Activated CD8-positive, alpha-beta memory T cell treated with anti-CD3 and anti-CD28 coated beads, Interleukin-2, amount 10 ng/mL, durations not matched to agents 7 days and 5 days (primary cell): ENCODE measurements around the gene TSPO. TPM values are rescaled to one million over a fixed set of nuclear protein-coding genes. Genes with fewer than 3 reads are reported as not detected.

Experiments used
- ATAC-seq: fragments of 150-1000 bp; cut with Tn5 transposase; one replicate; pipeline ENCODE4 v1.10.0; 2021; ENCODE audit warnings: moderate library complexity
- CTCF ChIA-PET: fragments of 350-600 bp; sonication (Branson Sonifier 250); formaldehyde crosslinking; loops from one replicate; lab custom pipeline; 2021; ENCODE audit warnings: antibody characterized with exemption; lab: Charles Lee
- DNase-seq: peaks from one replicate; pipeline ENCODE4 v3.0.0-alpha.2; 2020
- H3K27ac Mint-ChIP-seq: one replicate; pipeline ENCODE4 v1.8.0; 2021; ENCODE audit warnings: mild to moderate bottlenecking, mixed read lengths
- H3K27me3 Mint-ChIP-seq: one replicate; pipeline ENCODE4 v1.8.0; 2021; ENCODE audit warnings: mixed read lengths
- H3K36me3 Mint-ChIP-seq: one replicate; pipeline ENCODE4 v1.8.0; 2021; ENCODE audit warnings: mild to moderate bottlenecking, mixed read lengths
- H3K4me1 Mint-ChIP-seq: one replicate; pipeline ENCODE4 v1.8.0; 2021; ENCODE audit warnings: mixed read lengths
- H3K4me3 Mint-ChIP-seq: one replicate; pipeline ENCODE4 v1.8.0; 2021; ENCODE audit warnings: mild to moderate bottlenecking, moderate library complexity, mixed read lengths
- H3K9me3 Mint-ChIP-seq: one replicate; pipeline ENCODE4 v1.8.0; 2022; ENCODE audit warnings: low read depth, mixed read lengths
- total RNA-seq, 2 experiments: library from RNA; stranded (reverse); gene quantifications; one replicate each; pipeline ENCODE4 v1.2.3, GENCODE V29; 2021

Gene TSPO
- total RNA-seq, 2 experiments from 2014 or later: 118 to 131 TPM

DNA sequence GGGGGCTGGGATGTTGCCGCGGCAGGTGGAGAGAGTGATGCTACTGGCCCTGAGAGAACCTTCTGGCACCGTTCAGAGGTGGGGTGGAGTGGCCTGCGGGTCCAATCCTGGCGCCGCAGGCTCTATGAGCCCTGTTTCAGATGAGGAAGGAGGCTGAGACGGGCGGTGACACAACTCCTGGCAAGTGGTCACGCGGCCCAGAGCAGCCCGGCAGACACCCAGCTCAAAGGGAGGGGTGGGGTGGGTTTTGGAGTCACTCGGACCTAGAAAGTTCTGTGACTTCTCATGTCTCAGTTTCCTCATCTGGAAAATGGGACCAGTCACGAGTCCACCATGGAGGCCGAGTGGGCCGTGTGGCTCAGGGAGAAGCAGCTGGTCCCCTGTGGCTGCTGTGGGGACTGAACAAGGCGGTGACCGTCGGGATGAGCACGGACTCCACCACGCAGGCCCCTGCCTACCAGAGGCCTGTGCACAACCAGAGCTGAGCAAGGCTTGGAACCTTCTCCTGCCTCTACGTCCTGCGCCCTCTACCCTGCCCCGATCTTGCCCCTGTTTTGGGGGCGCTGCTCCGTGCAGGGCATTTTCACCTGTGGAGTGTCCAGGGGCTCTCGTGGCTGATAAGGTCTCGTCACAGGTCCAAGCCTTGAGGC lies 3.7 kb downstream of the TSPO start:
- Mint-ChIP-seq H3K4me3 (no peak overlapping the region), H3K9me3 (no peaks in the 10 kb centered on the region), H3K4me1 (peaks cover 17% of the 10 kb centered on the region), H3K36me3 (no peaks in the 10 kb centered on the region), H3K27ac (peak overlapping the region; percentile 32), H3K27me3 (no peaks in the 10 kb centered on the region)
- ATAC-seq: no peak
- CTCF ChIA-PET: no interaction called here
- DNase-seq: no peak

- no peaks in the 10 kb centered on the region for H3K9me3 Mint-ChIP-seq
- H3K27ac Mint-ChIP-seq: no peak overlapping the region
- CTCF ChIA-PET: no interaction called here
- DNase-seq: no peak
- ATAC-seq: no peak
- no peak overlapping the region for H3K4me3 Mint-ChIP-seq
- peaks cover 13% of the 10 kb centered on the region for H3K4me1 Mint-ChIP-seq
- no peaks in the 10 kb centered on the region for H3K36me3 Mint-ChIP-seq
- no peaks in the 10 kb centered on the region for H3K27me3 Mint-ChIP-seq
Observed at GRCh38 chr22:43155789-43156188, 4.4 kb downstream of the TSPO start.

DNA sequence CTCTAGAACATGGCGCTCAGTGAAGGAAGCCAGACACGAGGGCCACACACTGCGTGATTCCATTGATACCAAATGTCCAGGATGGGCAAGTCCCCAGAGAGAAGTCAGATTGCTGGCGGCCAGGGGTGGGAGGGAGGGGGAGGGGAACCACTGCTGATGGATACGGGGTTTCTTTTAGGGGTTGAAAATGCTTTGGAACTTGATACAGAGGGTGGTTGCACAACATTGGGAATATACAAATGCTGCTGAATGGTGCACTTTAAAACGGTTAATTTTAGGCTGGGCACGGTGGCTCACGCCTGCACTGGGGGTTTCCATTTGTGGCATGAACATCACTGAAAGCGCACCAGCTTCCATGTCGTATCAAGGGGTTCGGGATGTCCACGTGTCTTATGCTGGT lies 5.1 kb downstream of the TSPO start:
- CTCF ChIA-PET: no interaction called here
- Mint-ChIP-seq H3K4me3 (no peak overlapping the region), H3K27me3 (no peaks in the 10 kb centered on the region), H3K36me3 (no peaks in the 10 kb centered on the region), H3K9me3 (no peaks in the 10 kb centered on the region), H3K4me1 (peaks cover 9% of the 10 kb centered on the region), H3K27ac (no peak overlapping the region)
- no peak for DNase-seq
- ATAC-seq: no peak

DNA sequence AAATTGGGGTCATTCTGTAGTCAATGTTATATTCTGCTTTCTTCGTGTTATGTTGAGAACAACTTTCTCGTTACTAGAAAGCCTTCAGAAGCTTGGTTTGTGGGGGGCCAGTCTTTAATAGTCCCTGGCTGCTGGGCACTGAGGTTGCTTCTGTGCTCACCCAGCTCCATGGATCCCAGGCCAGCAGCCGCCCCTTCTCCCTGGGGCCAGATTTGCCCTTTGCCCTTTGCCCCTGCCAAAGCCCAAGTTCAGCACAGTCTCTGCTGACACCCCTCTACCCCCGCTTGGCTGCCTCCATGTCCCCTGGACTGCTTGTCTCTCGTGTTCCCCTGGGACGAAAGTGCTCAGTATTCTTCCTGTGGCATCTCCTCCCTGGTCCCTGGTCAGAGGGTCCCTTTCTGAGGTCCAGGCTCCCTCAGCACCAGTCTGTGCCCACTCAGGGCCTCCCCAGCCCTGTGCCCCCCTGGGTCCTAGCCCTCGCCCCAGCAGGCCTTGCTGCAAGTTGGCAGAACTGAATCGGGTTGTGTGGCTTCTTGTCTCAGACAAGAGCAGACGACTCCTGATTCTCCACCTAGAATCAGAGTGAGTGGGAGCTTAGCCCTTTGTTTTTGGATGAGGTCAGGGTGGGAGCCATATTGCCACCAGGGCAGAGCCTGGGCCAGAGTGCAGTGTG lies 6.7 kb downstream of the TSPO start:
- Mint-ChIP-seq H3K27me3 (no peaks in the 10 kb centered on the region), H3K27ac (peak overlapping the region; percentile 43), H3K4me3 (no peak overlapping the region), H3K36me3 (peaks cover 2% of the 10 kb centered on the region), H3K9me3 (no peaks in the 10 kb centered on the region), H3K4me1 (peaks cover 8% of the 10 kb centered on the region)
- CTCF ChIA-PET: no interaction called here
- no peak for DNase-seq
- ATAC-seq: no peak

- CTCF ChIA-PET: no interaction called here
- Mint-ChIP-seq H3K4me3 (no peak overlapping the region), H3K36me3 (peaks cover 2% of the 10 kb centered on the region), H3K27me3 (no peaks in the 10 kb centered on the region), H3K4me1 (peaks cover 7% of the 10 kb centered on the region), H3K27ac (no peak overlapping the region), H3K9me3 (no peaks in the 10 kb centered on the region)
- DNase-seq: no peak
- no peak for ATAC-seq
Observed at GRCh38 chr22:43158778-43159483, 7.6 kb downstream of the TSPO start.

GRCh38 chr22:43159484-43160178 lies 8.3 kb downstream of the TSPO start:
- no peaks in the 10 kb centered on the region for H3K27me3 Mint-ChIP-seq
- DNase-seq: no peak
- ATAC-seq: no peak
- H3K4me3 Mint-ChIP-seq: no peak overlapping the region
- CTCF ChIA-PET: no interaction called here
- H3K36me3 Mint-ChIP-seq: peaks cover 2% of the 10 kb centered on the region
- H3K9me3 Mint-ChIP-seq: no peaks in the 10 kb centered on the region
- H3K27ac Mint-ChIP-seq: no peak overlapping the region
- H3K4me1 Mint-ChIP-seq: peaks cover 5% of the 10 kb centered on the region

GRCh38 chr22:43160497-43161126 lies 9.3 kb downstream of the TSPO start:
- Mint-ChIP-seq H3K36me3 (peaks cover 2% of the 10 kb centered on the region), H3K4me1 (peaks cover 3% of the 10 kb centered on the region), H3K27me3 (no peaks in the 10 kb centered on the region), H3K27ac (no peak overlapping the region), H3K9me3 (no peaks in the 10 kb centered on the region), H3K4me3 (no peak overlapping the region)
- CTCF ChIA-PET: no interaction called here
- DNase-seq (no peak), ATAC-seq (no peak)

GRCh38 chr22:43162412-43163150 lies 11.2 kb downstream of the TSPO start:
- H3K36me3 Mint-ChIP-seq: peaks cover 2% of the 10 kb centered on the region
- no peak for DNase-seq
- no peak for ATAC-seq
- H3K4me1 Mint-ChIP-seq: no peaks in the 10 kb centered on the region
- no peak overlapping the region for H3K27ac Mint-ChIP-seq
- CTCF ChIA-PET: interaction anchor here (1.4 kb wide), 1 partner anchor 25 kb away, joined by 5 read pairs; the partner anchor contains the start of gene TTLL12
- H3K9me3 Mint-ChIP-seq: no peaks in the 10 kb centered on the region
- H3K27me3 Mint-ChIP-seq: no peaks in the 10 kb centered on the region
- no peak overlapping the region for H3K4me3 Mint-ChIP-seq

DNA sequence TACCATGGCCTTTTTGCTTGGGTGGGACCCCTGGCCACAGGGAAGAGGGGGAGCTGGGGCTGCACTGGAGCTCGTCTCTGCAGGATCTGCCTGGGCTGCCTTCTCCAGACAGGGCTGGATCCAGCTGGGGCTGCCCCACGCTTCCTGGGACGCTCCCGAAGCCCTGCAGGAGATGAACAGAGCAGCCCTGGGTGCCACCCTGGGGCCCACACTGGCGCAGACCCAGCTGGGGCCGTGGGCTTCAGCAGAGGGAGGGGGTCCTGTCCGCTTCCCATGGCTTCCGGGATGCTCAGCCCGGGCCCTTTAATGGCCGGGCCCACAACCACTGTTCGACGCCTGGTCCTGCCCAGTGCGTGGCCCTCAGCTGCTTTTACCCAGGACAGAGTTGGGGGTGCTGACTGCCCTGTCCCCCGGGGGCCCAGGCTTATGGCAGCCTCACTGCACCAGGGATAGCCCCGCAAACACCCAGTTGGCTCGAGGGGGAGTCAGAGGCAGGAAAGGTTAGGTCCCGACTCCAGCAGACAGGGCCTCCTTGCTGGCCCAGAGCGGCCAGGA lies 12.0 kb downstream of the TSPO start:
- Mint-ChIP-seq H3K27me3 (no peaks in the 10 kb centered on the region), H3K4me1 (no peaks in the 10 kb centered on the region), H3K27ac (no peak overlapping the region), H3K4me3 (no peak overlapping the region), H3K36me3 (peaks cover 3% of the 10 kb centered on the region), H3K9me3 (no peaks in the 10 kb centered on the region)
- CTCF ChIA-PET: interaction anchor here (1.4 kb wide), 1 partner anchor 24 kb away, joined by 5 read pairs; the partner anchor contains the start of gene TTLL12
- DNase-seq: no peak
- ATAC-seq: no peak

- no peak overlapping the region for H3K4me3 Mint-ChIP-seq
- H3K9me3 Mint-ChIP-seq: no peaks in the 10 kb centered on the region
- H3K4me1 Mint-ChIP-seq: peaks cover 5% of the 10 kb centered on the region
- H3K27ac Mint-ChIP-seq: no peak overlapping the region
- CTCF ChIA-PET: no interaction called here
- DNase-seq: no peak
- no peaks in the 10 kb centered on the region for H3K27me3 Mint-ChIP-seq
- no peak for ATAC-seq
- H3K36me3 Mint-ChIP-seq: peaks cover 3% of the 10 kb centered on the region
Observed at GRCh38 chr22:43164636-43165035, 13.3 kb downstream of the TSPO start.

DNA sequence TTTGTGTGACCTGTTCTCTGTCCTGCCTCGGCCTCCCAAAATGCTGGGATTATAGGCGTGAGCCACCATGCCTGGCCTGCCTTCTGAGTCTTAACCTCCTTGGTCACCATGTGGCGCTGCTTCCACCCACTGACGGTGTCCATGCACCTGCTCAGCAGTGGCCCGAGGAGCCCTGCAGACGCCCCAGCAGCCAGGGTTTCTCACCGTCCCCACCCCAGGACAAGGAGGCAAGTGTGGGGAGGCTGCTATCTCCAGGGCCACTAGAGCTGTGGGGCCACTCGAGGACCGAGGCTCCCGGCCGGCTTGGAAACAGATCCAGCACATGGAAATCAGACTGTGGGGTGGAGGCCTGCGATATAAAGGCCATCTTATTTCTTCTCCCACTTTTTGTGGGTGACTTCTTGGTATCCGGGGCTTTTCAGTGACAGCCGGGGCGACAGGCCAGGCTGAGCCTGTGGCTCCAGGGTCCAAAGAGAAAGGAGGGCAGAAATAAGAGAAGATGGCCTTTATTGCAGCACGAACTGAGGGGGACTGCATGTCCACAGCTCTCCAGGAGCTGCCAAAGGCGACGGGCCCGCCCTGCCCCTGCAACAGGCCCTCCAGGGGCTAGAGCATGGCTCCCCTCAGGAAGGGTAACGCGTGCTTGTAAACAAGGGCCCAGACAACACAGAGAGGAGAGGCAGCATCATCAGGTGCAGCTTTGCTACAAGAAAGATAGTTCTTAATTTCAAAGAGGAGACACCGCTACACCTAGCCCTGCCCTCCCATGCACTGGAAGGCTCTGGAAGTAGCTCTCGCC lies 15.0 kb downstream of the TSPO start:
- H3K36me3 Mint-ChIP-seq: peaks cover 5% of the 10 kb centered on the region
- H3K9me3 Mint-ChIP-seq: no peaks in the 10 kb centered on the region
- CTCF ChIA-PET: no interaction called here
- no peaks in the 10 kb centered on the region for H3K27me3 Mint-ChIP-seq
- DNase-seq (no peak), ATAC-seq (no peak)
- H3K27ac Mint-ChIP-seq: no peak overlapping the region
- peaks cover 13% of the 10 kb centered on the region for H3K4me1 Mint-ChIP-seq
- H3K4me3 Mint-ChIP-seq: no peak overlapping the region
